ENCODE results near the gene PLXNB1. TPM values are rescaled to one million over a fixed set of nuclear protein-coding genes. Genes with fewer than 3 reads are reported as not detected.
A peak's percentile ranks its signal among the peaks of the same experiment; 100 is the strongest.

PLXNB1 gene
- total RNA-seq, 1 donor from 2014 or later, result 63.7 TPM

DNA sequence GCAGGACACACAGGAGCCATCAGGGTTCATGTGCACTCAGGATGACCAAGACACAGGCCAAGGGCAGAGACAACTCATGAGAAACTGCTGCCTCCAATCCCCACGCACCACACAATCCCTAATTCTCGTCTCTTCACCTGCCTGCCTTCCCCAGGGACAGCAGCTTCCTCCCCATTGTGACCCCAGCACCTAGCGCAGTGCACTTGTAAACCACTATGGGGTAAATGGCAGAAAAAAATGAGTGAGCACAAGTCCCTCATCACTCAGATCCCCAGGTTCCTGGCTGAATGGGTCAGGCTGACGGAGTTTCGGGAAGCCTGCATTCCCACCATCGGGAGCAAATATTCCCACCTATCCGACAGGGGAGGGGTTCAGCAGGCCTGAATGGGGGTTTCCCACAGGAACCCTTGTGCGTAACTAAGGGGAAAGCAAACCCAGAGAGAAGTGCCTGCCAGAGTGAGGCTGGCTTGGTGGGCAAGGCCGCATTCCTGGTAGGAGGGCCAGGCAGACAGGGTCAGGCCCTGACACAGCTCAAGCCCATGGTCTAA lies 18.8 kb downstream of the PLXNB1 start:
- TF ChIP-seq, protein P1, sequence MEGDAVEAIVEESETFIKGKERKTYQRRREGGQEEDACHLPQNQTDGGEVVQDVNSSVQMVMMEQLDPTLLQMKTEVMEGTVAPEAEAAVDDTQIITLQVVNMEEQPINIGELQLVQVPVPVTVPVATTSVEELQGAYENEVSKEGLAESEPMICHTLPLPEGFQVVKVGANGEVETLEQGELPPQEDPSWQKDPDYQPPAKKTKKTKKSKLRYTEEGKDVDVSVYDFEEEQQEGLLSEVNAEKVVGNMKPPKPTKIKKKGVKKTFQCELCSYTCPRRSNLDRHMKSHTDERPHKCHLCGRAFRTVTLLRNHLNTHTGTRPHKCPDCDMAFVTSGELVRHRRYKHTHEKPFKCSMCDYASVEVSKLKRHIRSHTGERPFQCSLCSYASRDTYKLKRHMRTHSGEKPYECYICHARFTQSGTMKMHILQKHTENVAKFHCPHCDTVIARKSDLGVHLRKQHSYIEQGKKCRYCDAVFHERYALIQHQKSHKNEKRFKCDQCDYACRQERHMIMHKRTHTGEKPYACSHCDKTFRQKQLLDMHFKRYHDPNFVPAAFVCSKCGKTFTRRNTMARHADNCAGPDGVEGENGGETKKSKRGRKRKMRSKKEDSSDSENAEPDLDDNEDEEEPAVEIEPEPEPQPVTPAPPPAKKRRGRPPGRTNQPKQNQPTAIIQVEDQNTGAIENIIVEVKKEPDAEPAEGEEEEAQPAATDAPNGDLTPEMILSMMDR (IDR thresholded peaks at IDR 0.05; ENCODE audit: insufficient read depth, low read length, severe bottlenecking), result no peak
- H3K4me3 ChIP-seq (ENCODE audit: low read depth, low read length), result no peak overlapping the region
- FAIRE-seq (peak; percentile 36), DNase-seq (ENCODE audit: low read depth) (no peak)
- H3K27me3 ChIP-seq (ENCODE audit: control insufficient read depth, insufficient read depth, low read length), result no peaks in the 10 kb centered on the region
- H3K36me3 ChIP-seq (ENCODE audit: control insufficient read depth, insufficient read depth, low read length), result peaks cover 87% of the 10 kb centered on the region

DNA sequence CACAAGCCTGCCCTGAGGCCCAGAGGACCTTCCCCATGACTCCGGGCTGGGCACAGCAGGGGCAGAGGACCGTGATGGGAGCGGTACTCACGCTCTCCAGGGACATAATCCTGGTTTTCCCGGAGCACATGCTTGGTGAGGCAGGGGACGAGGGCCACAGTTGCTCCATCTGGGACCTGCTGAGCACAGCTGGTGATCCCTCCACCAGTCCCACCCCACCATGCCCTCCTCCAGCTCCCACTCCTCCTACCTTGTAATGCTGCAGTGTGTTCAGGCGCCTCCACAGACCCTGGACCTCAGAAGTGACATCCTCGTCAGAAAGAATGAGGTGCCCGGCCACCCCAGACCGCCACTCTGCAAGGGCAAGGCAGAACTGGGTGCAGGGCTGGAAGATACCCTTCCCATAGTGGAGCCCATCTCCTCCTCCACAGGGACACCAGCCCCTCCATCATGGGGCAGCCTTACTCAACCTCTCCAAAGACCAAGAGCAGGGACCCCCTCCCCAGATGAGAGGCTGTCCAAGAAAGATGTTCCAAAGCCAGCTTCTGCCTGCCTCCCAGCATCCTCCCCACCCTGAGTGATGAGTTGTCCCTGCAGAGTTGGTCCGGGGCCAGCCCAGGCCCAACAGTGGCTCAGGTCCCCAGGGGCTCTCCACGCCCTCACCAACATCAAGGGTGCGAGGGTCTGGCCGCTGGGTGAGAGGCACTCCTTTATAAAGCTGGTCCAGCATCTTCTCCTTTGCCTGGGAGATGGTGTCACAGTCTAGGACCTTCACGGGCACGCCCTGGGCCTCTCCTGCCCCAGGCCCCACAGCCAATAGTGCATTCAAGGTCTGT lies 19.5 kb downstream of the PLXNB1 start:
- peaks cover 84% of the 10 kb centered on the region for H3K36me3 ChIP-seq (ENCODE audit: control insufficient read depth, insufficient read depth, low read length)
- TF ChIP-seq, protein P1 (IDR thresholded peaks at IDR 0.05; ENCODE audit: insufficient read depth, low read length, severe bottlenecking), result no peak
- DNase-seq (ENCODE audit: low read depth), result no peak
- H3K27me3 ChIP-seq (ENCODE audit: control insufficient read depth, insufficient read depth, low read length), result no peaks in the 10 kb centered on the region
- FAIRE-seq, result no peak
- H3K4me3 ChIP-seq (ENCODE audit: low read depth, low read length), result no peak overlapping the region

DNA sequence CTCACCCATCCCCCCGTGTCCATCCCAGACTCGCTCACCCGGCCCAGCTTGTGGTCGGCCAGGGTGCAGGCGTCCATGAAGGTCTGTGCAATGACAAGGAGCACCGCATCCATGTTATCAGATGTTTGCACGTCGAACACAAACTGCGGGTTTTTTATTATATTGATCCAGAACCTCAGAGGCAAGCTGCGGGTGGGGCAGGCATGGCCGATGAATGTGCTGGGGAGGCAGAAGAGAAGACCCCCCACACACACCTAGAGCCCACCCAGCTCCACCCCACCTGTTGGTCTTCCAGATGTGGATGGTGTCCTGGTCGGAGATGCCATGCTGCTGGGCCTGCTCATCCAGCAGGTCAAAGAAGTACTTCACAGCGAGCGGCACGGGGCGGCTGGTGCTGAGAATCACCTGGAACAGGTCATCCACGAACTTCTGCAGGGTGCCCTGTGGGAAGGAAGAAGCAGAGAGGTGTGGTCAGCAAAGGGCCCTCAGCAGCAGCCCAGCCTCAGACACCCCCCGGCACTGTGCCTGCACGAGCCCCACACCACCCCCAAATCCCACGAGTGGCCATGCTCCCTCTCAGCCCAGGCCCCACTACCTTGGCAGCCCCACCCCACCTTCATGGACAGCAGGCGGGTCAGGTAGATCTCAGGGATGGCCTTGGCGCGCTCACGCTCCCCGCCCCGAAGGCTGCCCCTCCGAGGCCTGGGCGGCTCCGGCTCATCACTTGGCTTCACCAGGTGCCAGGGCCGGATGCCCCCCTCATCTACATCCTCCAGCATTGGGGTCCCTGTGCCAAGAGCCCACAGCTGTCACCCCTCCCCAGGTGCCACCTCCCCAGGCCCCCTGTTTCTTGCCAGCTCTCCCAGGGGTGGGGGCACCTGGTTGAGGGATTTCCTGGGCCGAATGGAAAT lies 20.3 kb downstream of the PLXNB1 start:
- no peak for FAIRE-seq
- H3K36me3 ChIP-seq (ENCODE audit: control insufficient read depth, insufficient read depth, low read length), result peaks cover 77% of the 10 kb centered on the region
- no peak overlapping the region for H3K4me3 ChIP-seq (ENCODE audit: low read depth, low read length)
- DNase-seq (ENCODE audit: low read depth), result no peak
- TF ChIP-seq, protein P1 (IDR thresholded peaks at IDR 0.05; ENCODE audit: insufficient read depth, low read length, severe bottlenecking), result no peak
- no peaks in the 10 kb centered on the region for H3K27me3 ChIP-seq (ENCODE audit: control insufficient read depth, insufficient read depth, low read length)

DNA sequence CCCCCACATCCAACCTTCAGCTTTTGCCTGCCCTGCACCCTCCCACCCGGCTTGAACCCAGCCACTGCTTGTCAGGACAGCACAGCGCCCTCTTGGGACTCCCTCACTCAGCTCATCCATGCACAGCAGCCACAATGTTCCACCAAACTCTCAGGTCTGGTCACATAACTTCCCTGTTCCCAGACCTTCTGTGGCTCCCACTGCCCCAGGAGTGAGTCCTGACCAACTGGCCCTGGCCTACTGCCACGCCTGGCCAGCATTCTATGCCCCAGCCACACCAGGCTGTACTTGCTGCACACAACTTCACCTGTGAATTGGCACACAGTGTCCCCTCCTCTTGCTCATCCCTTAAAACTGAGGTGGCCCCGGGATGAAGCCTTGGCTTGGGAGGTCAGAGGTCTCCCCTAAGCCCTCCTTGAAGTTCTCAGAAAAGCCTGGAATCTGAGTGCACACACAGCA lies 21.0 kb downstream of the PLXNB1 start:
- DNase-seq (ENCODE audit: low read depth) (no peak), FAIRE-seq (peak; percentile 18)

DNA sequence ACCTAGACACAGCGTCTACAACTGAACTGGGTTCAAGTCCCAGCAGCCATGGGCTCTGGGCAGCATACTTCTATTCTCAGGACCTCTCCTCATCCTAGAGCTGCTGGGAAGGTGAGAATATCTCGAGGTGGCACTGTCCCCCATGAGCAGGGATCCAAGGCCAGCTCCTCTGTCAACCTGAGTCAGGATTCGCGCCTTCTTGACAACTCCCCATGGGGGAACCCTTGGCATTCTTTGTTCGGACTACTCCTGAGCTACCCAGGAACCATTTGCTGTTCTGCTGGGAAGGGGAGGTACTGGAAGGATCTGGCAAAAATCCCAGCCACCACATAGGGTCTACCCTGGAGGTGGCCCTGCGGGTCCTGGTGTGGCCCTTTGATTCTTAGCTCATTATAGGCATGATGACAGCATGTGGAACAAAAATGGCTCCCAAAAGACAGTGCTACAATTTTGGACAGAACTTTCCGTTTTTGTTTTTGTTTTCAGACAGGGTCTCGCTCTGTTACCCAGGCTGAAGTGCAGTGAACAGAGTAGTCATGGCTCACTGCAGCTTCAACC lies 22.3 kb downstream of the PLXNB1 start:
- no peak for DNase-seq (ENCODE audit: low read depth)
- no peaks in the 10 kb centered on the region for H3K27me3 ChIP-seq (ENCODE audit: control insufficient read depth, insufficient read depth, low read length)
- H3K4me3 ChIP-seq (ENCODE audit: low read depth, low read length), result no peak overlapping the region
- FAIRE-seq, result no peak
- TF ChIP-seq, protein P1 (IDR thresholded peaks at IDR 0.05; ENCODE audit: insufficient read depth, low read length, severe bottlenecking), result no peak
- peaks cover 73% of the 10 kb centered on the region for H3K36me3 ChIP-seq (ENCODE audit: control insufficient read depth, insufficient read depth, low read length)

More for the DNA sequence above, 21.0 kb downstream of the PLXNB1 start:
- TF ChIP-seq, protein P1 (IDR thresholded peaks at IDR 0.05; ENCODE audit: insufficient read depth, low read length, severe bottlenecking), result no peak
- H3K27me3 ChIP-seq (ENCODE audit: control insufficient read depth, insufficient read depth, low read length), result no peaks in the 10 kb centered on the region
- no peak overlapping the region for H3K4me3 ChIP-seq (ENCODE audit: low read depth, low read length)
- H3K36me3 ChIP-seq (ENCODE audit: control insufficient read depth, insufficient read depth, low read length), result peaks cover 75% of the 10 kb centered on the region
